Islet of Langerhans (tissue), 1 donor: ENCODE results near the gene CLDN20.

Experiments used
- FAIRE-seq: peaks from one replicate; lab custom pipeline; 2011; peaks lifted over from hg19 to GRCh38; lab: Jason Lieb, UNC

The CLDN20 gene

GRCh38 chr6:155270561-155271091, 6.8 kb downstream of the CLDN20 start:
- no peak for FAIRE-seq

GRCh38 chr6:155271145-155271544, 7.3 kb downstream of the CLDN20 start:
- FAIRE-seq = no peak

- FAIRE-seq = no peak
These were observed 8.8 kb downstream of the CLDN20 start for GRCh38 chr6:155272353-155273232.

GRCh38 chr6:155273431-155273830, 9.6 kb downstream of the CLDN20 start:
- FAIRE-seq = peak; percentile 92

GRCh38 chr6:155274106-155274505, 10.3 kb downstream of the CLDN20 start:
- no peak for FAIRE-seq

GRCh38 chr6:155274533-155274932, 10.7 kb downstream of the CLDN20 start:
- FAIRE-seq = no peak

- FAIRE-seq = no peak
These were observed 12.1 kb downstream of the CLDN20 start for GRCh38 chr6:155275808-155276480.

GRCh38 chr6:155276638-155277037, 12.8 kb downstream of the CLDN20 start:
- no peak for FAIRE-seq

- FAIRE-seq = no peak
These were observed 14.7 kb downstream of the CLDN20 start for GRCh38 chr6:155278319-155279049.

GRCh38 chr6:155284775-155285174, 21.0 kb downstream of the CLDN20 start:
- FAIRE-seq = no peak

- FAIRE-seq = no peak
These were observed 23.9 kb downstream of the CLDN20 start for GRCh38 chr6:155287762-155288161.

GRCh38 chr6:155290491-155290890, 26.7 kb downstream of the CLDN20 start:
- FAIRE-seq = no peak

GRCh38 chr6:155291291-155291690, 27.5 kb downstream of the CLDN20 start:
- FAIRE-seq = no peak

GRCh38 chr6:155292711-155293110, 28.9 kb downstream of the CLDN20 start:
- no peak for FAIRE-seq

- no peak for FAIRE-seq
These were observed 33.9 kb downstream of the CLDN20 start for GRCh38 chr6:155297669-155298068.

- no peak for FAIRE-seq
These were observed 38.1 kb downstream of the CLDN20 start for GRCh38 chr6:155301867-155302266.

GRCh38 chr6:155303361-155303870, 39.6 kb downstream of the CLDN20 start:
- FAIRE-seq = no peak

GRCh38 chr6:155306958-155307357, 43.1 kb downstream of the CLDN20 start:
- FAIRE-seq = no peak

GRCh38 chr6:155309150-155309549, 45.3 kb downstream of the CLDN20 start:
- no peak for FAIRE-seq

GRCh38 chr6:155310596-155310995, 46.8 kb downstream of the CLDN20 start:
- no peak for FAIRE-seq

GRCh38 chr6:155311086-155311485, 47.3 kb downstream of the CLDN20 start:
- no peak for FAIRE-seq

- no peak for FAIRE-seq
These were observed 47.8 kb downstream of the CLDN20 start for GRCh38 chr6:155311583-155311982.
